ENCODE data around the gene CMYA5.

CMYA5 gene

DNA sequence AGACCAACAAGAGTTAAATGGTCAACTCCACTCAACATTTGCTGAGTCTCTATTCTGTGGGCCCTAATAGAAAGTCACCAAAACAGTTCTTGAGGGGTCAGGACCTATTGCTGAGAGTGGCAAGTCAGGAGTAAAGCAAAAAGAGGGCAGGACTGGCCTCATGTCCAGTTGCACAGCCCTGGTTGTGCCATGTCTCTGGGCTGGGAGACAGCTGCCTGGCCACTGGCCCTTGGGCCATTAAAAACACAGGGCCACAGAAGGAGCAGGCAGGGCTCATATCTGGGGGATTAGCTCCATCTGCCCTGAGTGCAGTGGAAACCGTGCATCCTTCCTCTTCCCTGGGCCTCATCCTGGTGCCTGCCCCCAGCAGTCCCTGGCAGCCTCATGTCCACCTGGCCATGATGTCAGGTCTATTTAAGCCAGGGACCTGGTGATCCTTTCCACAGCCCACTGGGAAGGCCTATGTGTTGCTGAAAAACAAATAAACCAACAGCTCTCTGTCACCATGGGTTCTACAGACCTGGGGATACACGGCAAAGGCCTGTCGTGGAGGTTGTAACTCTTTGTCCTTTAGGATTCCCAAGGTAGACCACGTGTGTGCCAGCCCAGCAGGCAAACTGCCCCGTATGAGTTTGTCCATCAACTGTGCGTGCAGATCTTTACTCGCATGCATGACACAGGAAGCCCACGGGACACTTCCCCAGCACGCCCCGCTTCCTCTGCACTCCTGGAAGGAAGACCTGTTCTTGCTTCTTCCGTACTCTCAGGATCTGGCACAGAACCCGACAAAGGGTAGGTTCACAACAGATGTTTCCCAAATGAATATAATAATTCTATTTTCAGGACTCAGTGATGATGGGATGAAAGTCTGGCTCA is 152.6 kb downstream of the CMYA5 start:
- TF ChIP-seq Cebpa-rat (IDR thresholded peaks at IDR 0.05): no peak
- H4K20me1 ChIP-seq: no peaks in the 10 kb centered on the region
- H3K36me3 ChIP-seq: no peaks in the 10 kb centered on the region
- H3K27me3 ChIP-seq: no peaks in the 10 kb centered on the region
- H3K27ac ChIP-seq: no peak overlapping the region
- no peak overlapping the region for H3K9ac ChIP-seq
- H3K9me3 ChIP-seq (replicated peaks in 1 of 11): peaks cover 0 to 9% (median 0%) of the 10 kb centered on the region in 11 experiments; a peak in 3 of 22 replicates
- no peak overlapping the region for H3K4me3 ChIP-seq
- H3K4me2 ChIP-seq: peak overlapping the region in 8 of 11 experiments; percentile 39 to 74 (median 54); a peak in 16 of 22 replicates
- peaks cover 0 to 26% (median 15%) of the 10 kb centered on the region in 10 experiments; a peak in 16 of 20 replicates for H3K4me1 ChIP-seq

DNA sequence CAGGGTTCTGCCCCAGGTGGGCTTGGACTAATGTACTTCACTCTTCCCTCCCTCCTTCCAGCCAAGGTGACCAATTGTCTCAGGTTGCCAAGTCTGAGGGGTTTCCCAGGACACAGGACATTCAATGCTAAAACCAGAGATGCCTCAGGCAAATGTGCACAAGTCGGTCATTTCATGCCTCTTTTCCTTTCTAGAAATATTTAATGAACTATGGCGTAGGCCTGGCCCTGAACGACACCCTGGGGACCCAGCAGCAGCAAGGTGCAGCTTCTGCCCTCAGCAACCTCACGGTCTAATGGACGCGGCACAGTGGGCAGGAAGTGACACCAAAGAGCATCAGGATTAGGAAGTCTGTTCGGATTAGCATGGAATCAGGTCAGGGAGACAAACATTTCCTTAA is 153.4 kb downstream of the CMYA5 start:
- H3K36me3 ChIP-seq: no peaks in the 10 kb centered on the region
- H3K9ac ChIP-seq: no peak overlapping the region
- peaks cover 0 to 26% (median 15%) of the 10 kb centered on the region in 10 experiments; a peak in 16 of 20 replicates for H3K4me1 ChIP-seq
- peaks cover 0 to 9% (median 0%) of the 10 kb centered on the region in 11 experiments; a peak in 3 of 22 replicates for H3K9me3 ChIP-seq (replicated peaks in 1 of 11)
- no peak overlapping the region for H3K4me3 ChIP-seq
- no peaks in the 10 kb centered on the region for H3K27me3 ChIP-seq
- TF ChIP-seq Cebpa-rat (IDR thresholded peaks at IDR 0.05): no peak
- peak overlapping the region in 8 of 11 experiments; percentile 39 to 74 (median 54); a peak in 16 of 22 replicates for H3K4me2 ChIP-seq
- H4K20me1 ChIP-seq: no peaks in the 10 kb centered on the region
- H3K27ac ChIP-seq: no peak overlapping the region

DNA sequence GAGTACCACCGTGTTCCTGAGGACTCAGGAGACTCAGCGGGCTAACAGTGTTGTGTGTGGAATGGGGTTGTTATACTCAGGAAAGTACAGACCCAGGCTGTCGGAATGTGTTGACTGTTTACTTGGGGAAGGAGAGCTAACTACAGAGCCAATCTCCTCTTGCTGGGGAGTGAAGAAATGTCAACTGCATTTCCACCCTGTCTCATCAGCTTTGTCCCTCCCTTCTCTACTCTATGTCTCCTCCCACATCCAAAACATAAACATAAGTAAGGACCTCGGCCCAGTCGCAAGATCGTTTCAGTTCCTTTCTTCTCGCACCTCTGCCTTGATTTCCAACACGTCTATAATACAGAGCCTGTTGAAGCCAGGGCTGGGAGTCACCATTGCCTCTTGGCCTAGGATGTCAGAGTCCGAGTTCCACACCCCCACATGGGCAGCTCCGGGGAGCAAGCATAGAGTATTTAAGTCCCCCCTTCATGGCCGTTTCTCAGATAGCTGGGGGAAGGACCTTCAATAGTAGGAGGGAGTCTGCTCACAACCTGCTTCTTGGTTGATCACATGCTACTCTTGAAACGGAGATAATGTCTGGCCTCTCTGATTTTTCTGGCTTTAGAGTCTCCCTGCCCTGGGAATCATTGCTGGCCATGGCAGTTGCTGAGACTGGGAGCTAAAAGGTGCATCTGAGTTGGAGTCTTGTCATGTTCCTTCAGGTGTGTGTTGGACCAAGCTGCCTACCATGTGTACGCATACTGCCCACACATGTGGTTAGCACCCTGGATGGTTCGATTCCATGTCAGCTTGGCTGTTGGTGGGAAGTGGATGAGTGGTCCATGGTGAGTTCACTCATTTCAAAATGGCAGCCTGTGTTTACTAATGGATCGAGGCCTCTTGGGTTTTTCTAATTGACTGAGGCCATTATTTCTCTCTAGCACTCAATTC is 154.1 kb downstream of the CMYA5 start:
- no peak for TF ChIP-seq Cebpa-rat (IDR thresholded peaks at IDR 0.05)
- Histone ChIP-seq H3K4me1 (peaks cover 0 to 26% (median 15%) of the 10 kb centered on the region in 10 experiments; a peak in 16 of 20 replicates), H3K27ac (no peak overlapping the region), H3K9ac (no peak overlapping the region), H3K36me3 (no peaks in the 10 kb centered on the region), H3K9me3 (replicated peaks in 1 of 11) (peaks cover 0 to 9% (median 0%) of the 10 kb centered on the region in 11 experiments; a peak in 3 of 22 replicates), H3K4me3 (no peak overlapping the region), H3K27me3 (no peaks in the 10 kb centered on the region), H3K4me2 (peak overlapping the region in 8 of 11 experiments; percentile 39 to 74 (median 54); a peak in 10 of 22 replicates), H4K20me1 (no peaks in the 10 kb centered on the region)

DNA sequence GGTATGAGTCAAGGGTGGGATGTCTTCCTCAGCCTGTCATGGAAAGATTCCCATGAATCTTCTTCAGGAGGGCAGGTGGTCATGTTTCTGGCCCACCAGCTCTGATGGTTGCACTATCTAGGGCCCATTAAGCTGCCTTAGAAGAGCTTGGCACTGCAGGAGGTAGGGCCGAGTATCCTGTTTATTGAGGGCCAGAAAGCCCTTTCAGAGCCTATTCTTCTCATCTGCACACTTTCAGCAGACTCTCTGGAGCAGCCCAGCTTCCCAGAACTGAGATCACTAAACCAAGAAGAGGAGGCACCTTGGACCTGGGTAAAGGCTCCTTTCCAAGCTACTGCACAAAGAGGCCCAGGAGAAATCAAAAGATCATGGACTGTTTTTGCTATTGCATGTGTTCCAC is 154.9 kb downstream of the CMYA5 start:
- Histone ChIP-seq H4K20me1 (no peaks in the 10 kb centered on the region), H3K4me3 (no peak overlapping the region), H3K9me3 (replicated peaks in 1 of 11) (peaks cover 0 to 13% (median 0%) of the 10 kb centered on the region in 11 experiments; a peak in 3 of 22 replicates), H3K27ac (no peak overlapping the region), H3K27me3 (no peaks in the 10 kb centered on the region), H3K36me3 (no peaks in the 10 kb centered on the region), H3K4me1 (peaks cover 0 to 26% (median 15%) of the 10 kb centered on the region in 10 experiments; a peak in 16 of 20 replicates), H3K4me2 (no peak overlapping the region), H3K9ac (no peak overlapping the region)
- TF ChIP-seq Cebpa-rat (IDR thresholded peaks at IDR 0.05): no peak

DNA sequence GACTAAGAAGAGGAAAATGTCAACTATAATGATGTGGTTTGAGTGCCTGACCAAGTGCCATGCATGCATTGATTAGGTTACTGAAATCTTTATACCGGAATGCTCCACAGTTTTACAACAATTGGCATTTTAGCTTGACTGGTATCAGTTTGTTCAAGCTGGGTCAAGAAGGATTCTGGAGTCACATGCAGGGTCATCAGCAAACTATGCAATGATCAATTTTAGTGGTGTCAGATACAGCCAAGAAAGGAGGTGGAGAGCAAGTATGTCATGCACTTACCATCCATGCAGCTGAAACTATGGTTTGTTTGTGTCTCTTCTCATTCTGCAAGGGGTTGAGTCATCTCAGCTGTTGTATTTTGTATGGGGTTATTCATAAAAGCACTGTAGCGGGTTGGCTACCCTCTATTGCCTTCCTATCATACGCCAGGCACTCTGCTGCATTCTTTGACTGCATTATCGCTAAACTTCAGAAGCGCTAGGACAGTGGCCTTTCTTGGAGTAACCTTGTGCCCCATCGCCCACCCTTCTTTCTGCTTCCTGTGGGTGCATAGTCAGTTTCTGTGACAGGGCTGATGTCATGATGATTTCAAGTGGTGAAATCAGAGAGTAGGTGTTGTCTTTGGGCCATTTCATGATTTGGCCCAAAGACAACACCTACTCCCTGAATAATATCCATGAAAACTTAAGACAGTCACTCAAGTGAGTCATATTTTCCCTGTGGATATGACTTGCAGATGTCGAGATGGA is 156.0 kb downstream of the CMYA5 start:
- TF ChIP-seq Cebpa-rat (IDR thresholded peaks at IDR 0.05): no peak
- peaks cover 0 to 24% (median 15%) of the 10 kb centered on the region in 10 experiments; a peak in 16 of 20 replicates for H3K4me1 ChIP-seq
- H3K27me3 ChIP-seq: no peaks in the 10 kb centered on the region
- H3K27ac ChIP-seq: no peak overlapping the region
- no peaks in the 10 kb centered on the region for H3K36me3 ChIP-seq
- no peak overlapping the region for H3K4me2 ChIP-seq
- peaks cover 0 to 13% (median 0%) of the 10 kb centered on the region in 11 experiments; a peak in 3 of 22 replicates for H3K9me3 ChIP-seq (replicated peaks in 1 of 11)
- no peak overlapping the region for H3K9ac ChIP-seq
- H4K20me1 ChIP-seq: no peaks in the 10 kb centered on the region
- no peak overlapping the region for H3K4me3 ChIP-seq

DNA sequence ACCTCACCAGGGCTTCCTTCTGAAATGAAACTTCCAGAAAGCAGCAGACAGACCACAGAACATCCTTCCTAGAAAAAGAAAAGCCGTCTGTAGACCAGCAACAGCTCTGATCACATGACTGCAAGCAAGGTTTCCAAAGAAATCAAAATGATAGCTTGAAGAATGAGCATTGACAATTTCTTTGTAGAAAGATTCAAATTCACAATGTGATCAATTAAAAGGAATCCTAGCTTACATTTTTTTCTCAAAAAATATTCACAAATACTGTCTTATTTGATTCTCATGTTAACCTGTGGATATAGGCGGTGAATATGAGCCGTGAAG is 156.5 kb downstream of the CMYA5 start:
- Histone ChIP-seq H3K9ac (no peak overlapping the region), H4K20me1 (no peaks in the 10 kb centered on the region), H3K4me2 (no peak overlapping the region), H3K27ac (no peak overlapping the region), H3K36me3 (no peaks in the 10 kb centered on the region), H3K9me3 (replicated peaks in 1 of 11) (peaks cover 0 to 13% (median 0%) of the 10 kb centered on the region in 11 experiments; a peak in 3 of 22 replicates), H3K27me3 (no peaks in the 10 kb centered on the region), H3K4me3 (no peak overlapping the region), H3K4me1 (peaks cover 0 to 24% (median 15%) of the 10 kb centered on the region in 10 experiments; a peak in 16 of 20 replicates)
- no peak for TF ChIP-seq Cebpa-rat (IDR thresholded peaks at IDR 0.05)

DNA sequence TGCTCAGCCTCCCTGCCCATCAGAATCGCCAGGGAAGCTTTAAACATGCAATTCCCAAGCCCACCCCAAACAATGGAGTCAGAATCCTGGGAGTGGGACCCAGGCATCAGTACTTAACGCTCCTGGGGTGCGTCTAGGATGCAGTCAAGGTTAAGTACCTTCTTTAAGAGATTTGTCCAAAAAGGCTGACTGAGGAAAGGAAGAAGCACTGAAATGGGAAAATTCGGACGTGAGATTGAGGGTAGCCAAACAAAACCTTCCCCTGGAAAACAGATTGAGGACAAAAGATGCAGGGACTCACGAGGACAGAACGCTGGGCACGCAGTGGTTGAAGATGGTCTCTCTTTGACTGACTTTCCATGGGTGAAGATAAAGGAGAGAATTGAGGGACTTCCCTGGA is 157.9 kb downstream of the CMYA5 start:
- no peak for TF ChIP-seq Cebpa-rat (IDR thresholded peaks at IDR 0.05)
- H3K9me3 ChIP-seq (replicated peaks in 1 of 11): peaks cover 0 to 13% (median 0%) of the 10 kb centered on the region in 11 experiments; a peak in 3 of 22 replicates
- H3K36me3 ChIP-seq: no peaks in the 10 kb centered on the region
- no peaks in the 10 kb centered on the region for H4K20me1 ChIP-seq
- no peak overlapping the region for H3K27ac ChIP-seq
- H3K9ac ChIP-seq: no peak overlapping the region
- H3K4me3 ChIP-seq: no peak overlapping the region
- no peaks in the 10 kb centered on the region for H3K27me3 ChIP-seq
- peaks cover 0 to 17% (median 8%) of the 10 kb centered on the region in 10 experiments; a peak in 16 of 20 replicates for H3K4me1 ChIP-seq
- no peak overlapping the region for H3K4me2 ChIP-seq

DNA sequence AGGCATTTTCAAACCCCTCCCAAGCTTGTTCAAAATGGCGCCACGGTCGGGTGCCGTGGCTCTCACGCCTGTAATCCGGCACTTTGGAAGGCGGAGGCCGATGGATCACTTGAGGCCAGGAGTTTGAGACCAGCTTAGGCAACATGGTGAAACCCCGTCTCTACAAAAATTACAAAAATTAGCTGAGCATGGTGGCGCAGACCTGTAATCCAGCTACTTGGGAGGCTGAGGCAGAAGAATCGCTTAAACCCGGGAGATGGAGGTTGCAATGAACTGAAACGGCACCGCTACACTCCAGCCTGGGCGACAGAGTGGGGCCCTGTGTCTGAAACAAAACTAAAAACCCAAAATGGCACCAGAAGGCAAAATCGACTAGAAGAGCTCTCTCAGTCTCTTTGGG is 159.4 kb downstream of the CMYA5 start:
- H3K36me3 ChIP-seq: no peaks in the 10 kb centered on the region
- H3K27me3 ChIP-seq: no peaks in the 10 kb centered on the region
- TF ChIP-seq Cebpa-rat (IDR thresholded peaks at IDR 0.05): no peak
- H3K9me3 ChIP-seq (replicated peaks in 1 of 11): peaks cover 0 to 5% (median 0%) of the 10 kb centered on the region in 11 experiments; a peak in 2 of 22 replicates
- no peak overlapping the region for H3K4me2 ChIP-seq
- H3K4me1 ChIP-seq: peaks cover 0 to 7% (median 0%) of the 10 kb centered on the region in 10 experiments; a peak in 2 of 20 replicates
- no peak overlapping the region for H3K4me3 ChIP-seq
- no peak overlapping the region for H3K9ac ChIP-seq
- no peak overlapping the region for H3K27ac ChIP-seq
- H4K20me1 ChIP-seq: no peaks in the 10 kb centered on the region
